Esophagus muscularis mucosa (tissue), 3 donors: ENCODE data around the gene MMP12.

Experiments used
- CTCF ChIP-seq, 3 experiments: fragments of 200-600 bp in 2 of 3; fragments of 450-650 bp in 1 of 3; sonication (generic) in 2 of 3; IDR thresholded peaks; one replicate each; pipeline ENCODE4 v1.5.1; 2017 to 2019; ENCODE audit warnings: antibody characterized with exemption in 3 of 3, mild to moderate bottlenecking in 2 of 3, moderate library complexity in 1 of 3
- POLR2A ChIP-seq: fragments of 450-650 bp; IDR thresholded peaks from one replicate; pipeline ENCODE4 v1.6.1; 2017; ENCODE audit warnings: antibody characterized with exemption, moderate library complexity, mild to moderate bottlenecking, low read depth
- POLR2AphosphoS5 ChIP-seq, 2 donors: sonication (generic); formaldehyde crosslinking; IDR thresholded peaks; one replicate each; pipeline ENCODE4 v1.6.1; 2017; ENCODE audit warnings: antibody characterized with exemption in 2 of 2

- TF ChIP-seq POLR2A = no peak
- no peak for TF ChIP-seq CTCF (IDR thresholded peaks at IDR 0.05)
- TF ChIP-seq POLR2AphosphoS5 (IDR thresholded peaks at IDR 0.05) = no peak
These were observed 10.1 kb downstream of the MMP12 start for GRCh38 chr11:102864724-102865123.
